ENCODE data around the gene PRG3. TPM values are rescaled to one million over a fixed set of nuclear protein-coding genes. Genes with fewer than 3 reads are reported as not detected.

Gene PRG3
- total RNA-seq, 1 donor from 2014 or later: not detected

- Mint-ChIP-seq H3K27ac (ENCODE audit: unreplicated experiment) (peak overlapping the region; percentile 62), H3K36me3 (ENCODE audit: unreplicated experiment) (peaks cover 7% of the 10 kb centered on the region), H3K4me3 (ENCODE audit: unreplicated experiment) (peak overlapping the region; percentile 49), H3K9me3 (ENCODE audit: unreplicated experiment) (peaks cover 8% of the 10 kb centered on the region), H3K4me1 (ENCODE audit: low read depth, unreplicated experiment) (peaks cover 12% of the 10 kb centered on the region), H3K27me3 (ENCODE audit: unreplicated experiment) (peaks cover 3% of the 10 kb centered on the region)
- peak; percentile 91 for DNase-seq
- peak; percentile 95 for TF ChIP-seq CTCF (IDR thresholded peaks at IDR 0.05; ENCODE audit: partially characterized antibody, unreplicated experiment)
These were observed 31.3 kb downstream of the PRG3 start for GRCh38 chr11:57349491-57350274.

GRCh38 chr11:57348636-57349313, 32.2 kb downstream of the PRG3 start:
- Mint-ChIP-seq H3K4me3 (ENCODE audit: unreplicated experiment) (peak overlapping the region; percentile 46), H3K27ac (ENCODE audit: unreplicated experiment) (no peak overlapping the region), H3K36me3 (ENCODE audit: unreplicated experiment) (peaks cover 7% of the 10 kb centered on the region), H3K27me3 (ENCODE audit: unreplicated experiment) (peaks cover 1% of the 10 kb centered on the region), H3K4me1 (ENCODE audit: low read depth, unreplicated experiment) (peaks cover 15% of the 10 kb centered on the region), H3K9me3 (ENCODE audit: unreplicated experiment) (peaks cover 8% of the 10 kb centered on the region)
- DNase-seq: no peak
- no peak for TF ChIP-seq CTCF (IDR thresholded peaks at IDR 0.05; ENCODE audit: partially characterized antibody, unreplicated experiment)

GRCh38 chr11:57348052-57348451, 32.9 kb downstream of the PRG3 start:
- Mint-ChIP-seq H3K27ac (ENCODE audit: unreplicated experiment) (no peak overlapping the region), H3K36me3 (ENCODE audit: unreplicated experiment) (peaks cover 7% of the 10 kb centered on the region), H3K27me3 (ENCODE audit: unreplicated experiment) (peaks cover 2% of the 10 kb centered on the region), H3K4me1 (ENCODE audit: low read depth, unreplicated experiment) (peaks cover 19% of the 10 kb centered on the region), H3K9me3 (ENCODE audit: unreplicated experiment) (peaks cover 8% of the 10 kb centered on the region), H3K4me3 (ENCODE audit: unreplicated experiment) (no peak overlapping the region)
- DNase-seq: no peak
- TF ChIP-seq CTCF (IDR thresholded peaks at IDR 0.05; ENCODE audit: partially characterized antibody, unreplicated experiment): no peak

GRCh38 chr11:57347336-57347735, 33.6 kb downstream of the PRG3 start:
- DNase-seq: no peak
- TF ChIP-seq CTCF (IDR thresholded peaks at IDR 0.05; ENCODE audit: partially characterized antibody, unreplicated experiment): no peak
- H3K36me3 Mint-ChIP-seq (ENCODE audit: unreplicated experiment): peaks cover 7% of the 10 kb centered on the region

More at GRCh38 chr11:57347336-57347735, 33.6 kb downstream of the PRG3 start:
- Mint-ChIP-seq H3K4me3 (ENCODE audit: unreplicated experiment) (no peak overlapping the region), H3K27me3 (ENCODE audit: unreplicated experiment) (peaks cover 5% of the 10 kb centered on the region), H3K4me1 (ENCODE audit: low read depth, unreplicated experiment) (peaks cover 26% of the 10 kb centered on the region), H3K27ac (ENCODE audit: unreplicated experiment) (peak overlapping the region; percentile 1), H3K9me3 (ENCODE audit: unreplicated experiment) (peaks cover 8% of the 10 kb centered on the region)

Data from glutamatergic neuron (in vitro differentiated cells).